ENCODE measurements around the gene COBL.

- TF ChIP-seq CTCF (IDR thresholded peaks at IDR 0.05) (no peak), POLR2A (IDR thresholded peaks at IDR 0.05) (no peak), EP300 (IDR thresholded peaks at IDR 0.05) (no peak)
Measured at GRCh38 chr7:51256209-51256781, 60.3 kb downstream of the COBL start.
